Effector CD4-positive, alpha-beta T cell (primary cell): ENCODE data around the gene SLC6A2. TPM values are rescaled to one million over a fixed set of nuclear protein-coding genes. Genes with fewer than 3 reads are reported as not detected.
"Not testable (repeated sequence)": the region's sequence is repeated elsewhere in the genome, so short reads cannot be mapped to it uniquely, and the experiment has no call there.

ENCODE experiments used
- DNase-seq: peaks from one replicate; pipeline ENCODE4 v3.0.0-alpha.2; 2020
- total RNA-seq: gene quantifications from one replicate; lab custom pipeline; 2026; lab: John Stamatoyannopoulos, UW

SLC6A2 gene
- not detected for total RNA-seq

DNA sequence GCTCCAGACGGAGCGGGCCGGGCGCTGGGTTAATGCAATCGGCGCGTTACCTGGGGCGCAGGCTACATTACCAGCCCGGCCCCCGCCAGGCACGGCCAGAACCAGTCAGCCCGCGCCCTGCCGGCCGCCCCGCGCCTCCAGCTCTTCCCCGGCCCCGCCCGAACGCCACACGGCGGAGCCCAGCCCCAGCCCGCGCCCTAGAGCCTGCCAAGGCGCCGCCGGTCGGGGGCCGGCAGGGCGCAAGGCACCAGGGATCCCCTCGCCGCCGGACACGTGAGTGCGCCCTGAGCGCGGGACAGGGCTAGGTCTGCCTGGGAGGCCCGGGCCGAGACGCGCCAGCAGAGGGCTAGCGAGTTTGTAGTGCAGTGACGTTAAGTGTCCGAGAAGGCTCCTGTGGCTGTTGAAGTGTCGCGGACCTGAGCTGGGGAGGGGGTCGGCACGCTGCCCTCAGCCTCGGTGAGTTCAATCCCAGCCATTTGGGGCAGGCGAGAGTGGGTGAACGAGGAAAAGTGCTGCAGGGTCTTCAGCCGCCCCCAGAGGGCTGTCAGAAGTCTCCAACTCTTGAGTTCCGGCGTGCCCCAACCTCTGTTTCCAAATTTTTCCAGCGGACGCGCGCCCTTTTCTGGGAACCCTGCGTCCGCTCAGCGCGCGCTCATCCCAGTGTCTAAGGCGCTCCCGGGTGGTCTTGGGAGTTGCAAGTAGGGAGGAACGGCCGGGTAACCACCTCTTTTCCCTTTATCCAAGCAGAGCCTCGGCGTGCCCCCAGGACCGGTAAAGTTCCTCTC is at the start of gene SLC6A2:
Gene SLC6A2 (plus strand): TSS at position 92 of the 785 bp plus-strand sequence. CDS start 707 bp downstream, outside the sequence.
- DNase-seq: no peak

DNA sequence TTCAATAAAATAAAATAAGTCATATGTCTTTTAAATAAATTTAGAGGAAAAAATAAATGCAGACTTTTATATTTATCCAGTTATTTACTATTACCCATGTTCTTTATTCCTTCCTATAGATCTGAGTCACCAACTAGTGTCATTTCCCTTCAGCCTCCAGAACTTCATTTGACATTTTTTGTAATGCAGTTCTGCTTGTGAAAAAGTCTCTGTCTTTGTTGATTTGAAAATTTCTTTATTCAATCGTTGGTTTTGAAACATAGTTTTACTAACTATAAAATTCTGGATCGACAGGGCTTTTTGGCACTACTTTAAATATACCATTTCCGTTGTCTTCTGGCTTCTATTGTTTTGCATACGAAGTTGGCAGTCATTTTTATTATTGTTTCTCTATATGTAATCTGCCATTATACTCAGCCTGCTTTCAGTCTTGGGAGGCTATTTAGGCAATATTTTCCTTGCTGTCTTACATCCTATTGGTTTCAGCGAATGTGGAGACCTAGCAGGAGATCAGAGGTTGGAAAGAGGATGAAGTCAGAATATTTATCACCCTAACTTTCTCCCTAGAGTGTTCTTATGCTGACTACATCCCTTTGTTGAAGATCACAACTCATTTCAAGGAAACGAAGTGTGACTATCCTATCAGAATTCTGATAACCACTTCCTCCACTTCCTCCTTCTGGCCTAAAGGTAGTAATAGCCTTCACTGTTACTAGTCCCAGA is 42.0 kb upstream of the SLC6A2 start:
- no peak for DNase-seq

DNA sequence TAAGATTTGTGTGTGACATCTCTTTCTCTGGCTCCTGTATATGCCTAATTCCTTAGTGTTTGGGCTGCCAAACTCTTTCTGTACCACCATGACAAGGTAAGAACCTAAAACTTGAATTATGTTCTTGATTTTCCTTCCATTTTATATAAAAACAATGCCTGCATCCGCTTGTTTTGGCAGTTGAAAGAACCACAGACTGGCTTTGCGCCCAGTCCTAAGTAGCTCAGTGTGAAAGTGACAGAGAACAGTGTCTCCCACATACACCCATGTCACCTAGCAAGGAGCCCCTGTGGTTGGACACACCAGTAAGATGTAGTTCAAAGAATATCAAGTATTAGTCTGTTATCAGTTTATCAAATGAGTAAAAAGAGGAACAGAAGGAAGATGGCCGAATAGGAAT is 40.7 kb upstream of the SLC6A2 start:
- no peak for DNase-seq

DNA sequence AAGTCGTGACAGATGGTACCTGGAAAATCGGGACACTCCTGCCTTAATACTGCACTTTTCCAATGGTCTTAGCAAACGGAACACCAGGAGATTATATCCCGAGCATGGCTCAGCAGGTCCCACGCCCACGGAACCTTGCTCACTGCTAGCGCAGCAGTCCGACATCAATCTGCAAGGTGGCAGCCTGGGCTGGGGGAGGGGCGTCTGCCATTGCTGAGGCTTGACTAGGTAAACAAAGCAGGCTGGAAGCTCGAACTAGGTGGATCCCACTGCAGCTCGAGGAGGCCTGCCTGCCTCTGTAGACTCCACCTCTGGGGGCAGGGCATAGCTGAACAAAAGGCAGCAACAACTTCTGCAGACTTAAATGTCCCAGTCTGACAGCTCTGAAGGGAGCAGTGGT is 40.1 kb upstream of the SLC6A2 start:
- not testable (repeated sequence) for DNase-seq

DNA sequence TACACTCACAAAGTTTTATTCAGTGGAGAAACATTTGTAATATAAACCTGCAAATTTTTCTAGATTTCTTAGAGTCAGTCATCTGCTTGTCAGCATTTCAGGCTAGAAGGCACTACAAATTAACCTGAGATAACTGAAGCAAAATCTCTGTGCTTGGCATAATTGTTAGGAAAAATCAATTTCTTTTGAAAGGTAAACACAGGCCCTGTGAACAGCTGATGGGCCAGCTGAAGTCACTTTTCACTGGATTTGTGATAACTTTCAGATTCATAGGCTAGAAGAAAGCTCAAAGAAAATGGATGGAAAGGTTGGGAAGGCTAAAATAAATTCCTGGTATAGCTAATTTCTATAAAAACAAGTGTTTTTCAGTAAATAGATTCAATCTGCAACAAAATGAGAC is 34.0 kb upstream of the SLC6A2 start:
- DNase-seq: no peak

DNA sequence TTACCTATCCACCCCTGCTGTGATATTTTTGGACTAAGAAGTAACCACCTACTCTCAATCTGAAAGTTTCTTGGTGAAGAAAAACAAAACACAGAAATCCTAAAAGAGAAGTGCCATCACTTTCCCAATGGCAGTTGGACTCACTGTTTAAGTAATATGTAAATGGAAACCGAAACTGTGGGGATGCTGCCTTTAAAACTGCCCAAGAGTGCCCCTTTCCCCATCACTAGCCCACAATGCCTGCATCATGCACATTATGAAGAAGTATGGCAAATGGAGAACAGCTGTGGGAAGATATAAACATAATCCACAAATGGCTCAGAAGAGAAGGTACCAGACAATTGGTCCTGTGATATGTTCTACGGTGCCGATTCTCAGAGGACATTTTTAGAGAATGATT is 33.5 kb upstream of the SLC6A2 start:
- no peak for DNase-seq

DNA sequence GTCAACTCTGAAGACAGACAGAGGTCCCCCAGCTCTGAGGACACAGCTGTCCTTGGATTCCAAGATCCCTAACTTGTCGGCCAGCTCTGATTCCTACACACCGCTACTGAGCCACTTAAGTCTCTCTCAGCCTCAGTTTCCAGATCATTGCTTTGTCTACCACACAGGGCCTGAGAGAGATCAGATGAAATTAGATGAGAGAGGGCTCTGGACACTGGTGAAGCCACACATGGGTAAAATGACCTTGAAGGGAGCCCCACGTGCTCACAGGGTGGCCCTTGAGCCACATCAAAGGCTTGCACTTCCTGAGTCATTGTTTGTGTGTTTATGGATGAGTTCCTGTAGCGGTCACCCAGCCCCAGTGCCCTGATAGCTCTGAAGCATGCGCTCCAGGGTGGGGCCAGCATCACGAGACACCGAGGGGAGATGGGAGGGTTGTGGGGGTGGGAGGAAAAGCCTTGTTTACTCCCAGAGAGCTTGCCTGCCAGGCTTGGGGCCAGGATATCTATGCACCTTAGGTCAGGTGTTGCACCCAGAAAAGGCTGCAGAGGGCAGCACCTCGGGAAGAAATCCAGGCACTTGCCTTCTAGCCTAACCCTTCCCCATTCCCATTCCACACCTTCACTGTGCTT is 32.7 kb upstream of the SLC6A2 start:
- DNase-seq: no peak

DNA sequence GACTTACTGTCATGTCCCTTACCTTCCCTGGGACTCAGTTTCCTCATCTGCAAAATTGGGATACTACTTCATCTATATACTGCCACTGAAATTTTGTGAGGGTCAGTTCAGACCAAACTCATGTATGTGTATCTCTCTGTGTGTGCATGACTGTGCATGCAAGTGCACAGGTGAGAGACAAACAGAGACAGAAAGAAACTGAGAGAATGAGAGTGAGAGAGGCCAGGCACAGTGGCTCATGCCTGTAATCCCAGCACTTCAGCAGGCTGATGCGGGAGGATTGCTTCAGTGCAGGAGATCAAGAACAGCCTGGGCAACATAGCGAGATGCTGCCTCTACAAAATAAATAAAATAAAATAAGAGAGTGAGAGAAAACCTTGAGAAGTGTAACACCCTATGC is 32.1 kb upstream of the SLC6A2 start:
- DNase-seq: no peak

DNA sequence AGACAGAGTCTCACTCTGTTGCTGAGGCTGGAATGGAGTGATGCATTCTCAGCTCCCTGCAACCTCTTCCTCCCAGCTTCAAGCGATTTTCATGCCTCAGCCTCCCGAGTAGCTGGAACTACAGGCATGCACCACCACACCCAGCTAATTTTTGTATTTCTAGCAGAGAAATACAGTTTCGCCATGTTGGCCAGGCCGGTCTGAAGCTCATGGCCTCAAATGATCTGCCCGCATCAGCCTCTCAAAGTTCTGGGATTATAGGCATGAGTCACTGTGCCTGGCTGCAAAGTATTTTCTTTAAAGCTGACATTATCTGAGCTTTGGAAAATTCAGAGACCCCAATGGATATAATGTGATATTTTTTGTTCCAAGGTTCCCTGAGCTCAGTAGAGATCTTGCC is 31.1 kb upstream of the SLC6A2 start:
- no peak for DNase-seq

DNA sequence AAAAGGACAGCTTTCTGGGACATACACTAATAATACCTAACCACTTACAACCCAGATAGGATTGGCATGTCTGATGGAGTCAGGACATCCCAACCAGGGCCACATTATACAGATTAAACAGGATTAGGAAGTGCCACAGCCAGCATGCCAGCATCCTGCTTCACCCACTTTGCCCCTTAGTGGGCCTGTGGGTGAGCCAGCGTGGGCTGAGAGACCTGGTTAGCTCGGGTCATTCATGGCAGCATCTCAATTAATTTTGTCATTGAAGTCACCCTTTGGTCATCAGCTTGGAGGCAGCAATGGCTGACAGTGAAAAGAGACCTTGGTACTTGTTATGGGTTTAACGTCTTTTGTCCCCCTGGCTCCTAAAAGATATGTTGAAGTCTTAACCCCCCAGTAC is 29.9 kb upstream of the SLC6A2 start:
- DNase-seq: no peak

DNA sequence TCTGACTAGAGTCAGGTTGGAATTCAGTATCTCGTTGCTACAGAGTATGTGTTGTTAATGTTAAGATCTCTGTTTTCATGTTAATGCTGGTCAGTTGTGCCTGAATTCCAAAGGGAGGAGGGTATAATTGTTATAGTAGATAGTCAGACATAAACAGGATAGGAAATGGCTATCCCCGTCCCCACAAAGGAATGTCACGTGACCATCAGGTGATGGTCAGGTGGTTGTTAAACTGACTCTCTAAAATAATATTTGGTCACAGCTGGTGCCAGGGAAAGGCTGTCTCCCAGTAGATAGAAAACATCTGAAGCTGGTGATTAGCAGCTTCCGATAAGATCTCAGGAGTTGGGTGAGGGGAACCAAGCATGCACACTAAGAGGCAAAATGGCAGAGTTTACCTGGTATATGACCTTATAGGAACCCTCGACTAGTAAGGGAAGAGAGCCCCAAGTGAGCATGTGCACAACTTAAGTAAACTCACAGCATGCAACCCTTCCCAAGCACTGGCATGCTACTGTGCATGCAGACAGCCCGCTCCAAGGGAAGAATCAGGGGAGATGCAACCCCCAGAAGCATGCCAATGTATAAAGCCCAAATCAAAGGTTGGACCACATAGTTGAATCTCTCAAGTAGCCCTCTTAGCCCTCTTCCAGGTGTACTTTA is 27.4 kb upstream of the SLC6A2 start:
- no peak for DNase-seq

DNA sequence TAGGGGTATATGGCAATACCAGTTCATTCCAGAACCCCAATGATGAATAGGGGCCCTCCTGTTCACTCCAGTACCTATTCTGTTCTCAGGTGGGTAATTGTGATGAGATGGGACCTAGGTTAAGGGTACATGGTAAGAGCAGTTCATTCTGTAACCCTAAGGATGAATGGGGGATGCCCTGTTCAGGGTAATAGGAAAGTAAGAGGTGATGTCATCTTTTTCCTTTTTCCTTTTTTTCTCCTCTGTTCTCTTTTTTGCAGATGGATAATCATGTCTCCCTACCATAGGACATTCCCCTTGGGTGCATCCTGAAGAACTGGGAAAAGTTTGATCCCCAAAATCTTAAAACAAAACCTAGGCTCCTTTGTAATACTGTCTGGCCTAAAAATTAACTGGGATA is 25.0 kb upstream of the SLC6A2 start:
- no peak for DNase-seq

DNA sequence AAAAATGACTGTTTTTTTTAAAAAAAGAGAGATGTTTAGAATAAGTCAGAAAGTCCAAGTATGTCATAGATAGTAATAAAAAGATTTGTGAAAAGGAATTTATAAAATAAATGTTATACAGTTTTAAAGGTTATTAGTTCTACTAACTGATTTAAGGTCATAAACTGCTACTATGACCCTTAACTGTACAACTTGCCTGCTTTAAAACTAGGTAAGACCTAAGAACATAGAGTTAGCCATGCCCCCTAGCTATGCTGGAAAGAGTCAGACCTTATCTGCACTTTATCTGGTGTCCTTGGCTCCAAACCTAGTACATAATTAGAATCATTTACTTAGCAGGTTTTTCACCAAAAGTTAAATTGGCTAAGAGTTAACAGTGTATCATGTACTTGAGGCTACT is 23.5 kb upstream of the SLC6A2 start:
- DNase-seq: no peak

DNA sequence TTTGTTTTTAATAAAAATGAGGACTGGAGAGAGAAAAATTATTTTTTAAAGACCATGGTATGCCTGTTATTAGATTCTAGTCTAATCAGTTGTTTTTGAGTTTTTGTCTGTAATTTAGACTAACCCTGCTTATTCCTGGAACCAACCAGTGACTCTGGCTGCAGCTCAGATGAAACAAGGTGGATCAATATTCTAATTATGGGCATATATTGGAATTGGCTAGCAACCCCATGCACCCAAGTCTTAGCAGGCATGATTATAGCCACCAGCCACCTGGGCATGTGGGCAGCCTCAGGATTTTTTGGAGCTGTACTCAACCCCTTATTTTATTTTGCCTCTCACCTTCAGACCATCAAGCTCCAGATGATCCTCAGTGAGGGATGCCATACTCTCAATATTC is 21.6 kb upstream of the SLC6A2 start:
- DNase-seq: no peak

DNA sequence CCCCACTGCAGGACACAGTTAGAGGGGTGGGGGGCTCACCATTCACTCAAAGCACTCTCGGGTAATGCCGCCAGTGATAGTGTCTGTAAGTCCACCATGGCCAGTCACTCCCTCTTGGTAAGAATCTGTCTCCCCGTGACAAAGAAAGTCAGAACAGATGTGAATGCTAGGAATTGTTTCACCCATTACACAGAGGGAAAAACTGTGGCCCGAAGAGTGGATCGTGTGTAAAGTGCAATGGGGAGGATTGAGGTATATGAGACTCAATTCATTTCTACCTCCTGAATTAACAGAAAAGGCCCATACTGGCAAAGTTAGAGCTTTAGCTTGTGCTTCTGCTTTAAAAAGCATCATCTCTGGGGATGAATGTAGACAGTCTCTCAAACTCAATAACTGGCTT is 17.5 kb upstream of the SLC6A2 start:
- no peak for DNase-seq

DNA sequence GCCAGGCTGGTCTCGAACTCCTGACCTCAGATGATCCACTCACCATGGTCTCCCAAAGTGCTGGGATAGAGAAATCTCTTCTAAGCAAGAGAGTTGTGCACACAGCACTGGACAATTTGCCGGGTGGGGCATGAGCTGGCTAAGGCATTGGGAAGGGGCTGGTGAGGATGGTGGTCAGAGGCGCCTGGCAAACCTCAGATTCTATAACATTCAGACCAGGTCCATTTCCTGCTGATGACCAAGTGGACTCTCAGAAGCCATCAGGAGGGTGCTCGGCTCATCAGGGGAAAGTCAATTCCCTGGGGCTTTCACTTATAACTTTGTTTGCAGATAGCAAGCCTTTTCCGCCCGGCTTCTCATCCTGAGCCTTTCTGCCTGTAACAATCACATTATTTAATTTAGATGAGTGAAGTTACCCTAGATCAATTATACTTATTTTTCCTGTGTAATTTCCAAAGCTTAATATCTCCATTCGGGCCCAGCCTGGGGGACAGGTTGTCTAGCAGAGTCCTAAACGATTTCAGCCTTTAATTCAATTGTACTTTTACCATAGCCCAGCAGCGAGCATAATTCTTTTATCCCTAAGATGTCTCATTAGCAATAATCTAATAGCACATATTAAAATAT is 15.0 kb upstream of the SLC6A2 start:
- DNase-seq: no peak

DNA sequence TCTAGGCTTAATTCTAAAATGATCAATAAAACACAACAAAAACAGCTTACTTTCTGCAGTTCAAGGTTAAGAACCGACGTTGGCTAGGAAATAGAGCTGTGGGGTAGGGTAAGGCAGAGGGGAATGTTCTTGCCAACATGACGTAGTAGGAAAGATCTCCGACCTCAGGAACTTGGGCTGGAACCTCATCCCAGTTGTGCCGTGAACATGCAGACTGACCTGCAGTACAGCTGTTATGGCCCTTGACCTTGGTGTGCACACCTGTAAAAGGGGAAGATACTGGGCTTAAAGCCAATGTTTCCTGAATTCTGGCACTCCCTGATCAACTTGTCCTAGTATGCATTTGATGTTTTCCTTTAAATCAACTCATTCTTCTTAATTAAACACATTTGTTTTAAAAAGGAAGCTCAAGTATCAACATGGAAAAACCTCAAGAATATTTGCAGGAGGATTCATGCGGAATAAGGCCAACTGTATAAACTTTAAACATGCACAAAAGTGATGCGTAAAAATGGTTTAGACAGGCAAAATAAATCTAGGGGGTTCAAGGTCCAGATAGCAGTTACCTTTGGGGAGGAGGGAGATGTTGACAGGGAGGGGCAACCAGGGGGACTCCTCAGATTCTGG is 14.2 kb upstream of the SLC6A2 start:
- DNase-seq: no peak

DNA sequence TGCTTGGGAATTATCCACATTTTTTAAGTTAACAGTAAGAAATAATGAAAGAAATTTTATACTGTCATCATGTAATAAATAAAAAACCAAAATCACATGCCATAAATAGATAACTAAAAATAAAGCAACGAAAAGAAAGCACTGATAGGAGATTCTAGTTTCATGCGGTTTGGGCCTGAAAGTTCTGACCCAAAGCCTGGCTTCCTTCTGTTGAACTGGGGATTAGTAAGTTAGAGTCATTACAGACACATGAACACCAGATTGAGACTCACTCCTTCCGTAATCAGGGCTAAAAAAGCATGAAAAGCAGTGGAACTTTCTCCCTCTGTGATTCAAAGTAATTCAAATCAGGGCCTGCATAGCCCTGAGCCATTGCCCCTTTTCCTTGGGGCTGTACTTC is 13.2 kb upstream of the SLC6A2 start:
- DNase-seq: no peak

DNA sequence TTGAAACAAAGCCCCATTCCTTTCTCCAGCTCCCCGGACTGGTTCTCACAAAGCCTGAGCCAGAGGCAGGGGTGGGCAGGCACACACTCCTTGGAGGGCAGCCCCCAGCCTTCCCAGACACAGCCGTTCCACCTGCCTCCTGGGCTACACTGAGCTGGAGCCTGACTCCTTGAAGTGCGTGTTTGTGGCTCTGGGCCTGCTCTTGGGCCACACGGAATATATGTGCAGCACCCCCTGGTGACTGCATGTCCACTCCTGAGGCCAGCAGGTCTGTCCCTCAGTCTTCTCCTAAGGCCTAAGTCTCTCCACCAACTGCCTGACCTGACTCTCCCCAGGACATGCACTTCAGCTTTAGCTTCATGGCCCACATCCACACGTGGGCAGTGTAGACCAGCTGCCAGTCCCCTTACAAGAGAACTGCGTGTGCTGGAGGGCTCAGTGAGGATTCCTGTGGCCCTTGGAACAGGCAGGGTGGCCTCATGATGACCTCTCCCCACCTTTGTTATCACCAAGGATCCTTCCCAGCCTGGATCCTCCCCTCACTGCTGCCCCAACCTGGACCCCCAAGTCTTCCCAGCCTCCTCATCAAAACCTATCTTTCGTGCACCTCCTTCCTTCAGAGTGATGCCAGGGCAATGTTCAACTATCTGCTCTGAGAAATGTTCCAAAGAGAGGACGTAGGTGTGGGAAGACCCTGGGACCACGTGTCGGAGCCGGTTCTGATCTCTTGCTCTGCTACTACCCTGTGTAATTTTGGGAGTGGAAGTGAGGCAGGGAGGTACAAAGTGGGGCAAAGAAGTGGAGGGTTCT is 12.4 kb upstream of the SLC6A2 start:
- DNase-seq: no peak

DNA sequence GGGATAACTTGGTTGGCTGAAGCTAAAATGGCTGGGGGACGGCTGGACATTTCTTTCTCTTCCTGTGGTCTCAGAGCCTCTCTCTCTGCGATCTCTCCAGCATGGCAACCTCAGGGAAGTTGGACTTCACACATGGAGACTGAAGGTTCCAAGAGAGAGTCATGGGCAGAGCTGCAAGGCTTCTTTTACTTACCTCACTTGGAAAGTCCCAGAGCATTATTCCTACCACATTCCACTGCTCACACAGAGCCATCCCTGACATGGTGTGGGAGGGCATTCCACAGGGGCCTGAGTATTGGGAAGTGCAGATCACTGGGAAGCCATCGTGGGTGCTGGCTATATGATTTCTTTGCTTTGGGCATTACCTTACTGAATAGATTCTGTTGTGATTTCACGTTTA is 9.8 kb upstream of the SLC6A2 start:
- no peak for DNase-seq

DNA sequence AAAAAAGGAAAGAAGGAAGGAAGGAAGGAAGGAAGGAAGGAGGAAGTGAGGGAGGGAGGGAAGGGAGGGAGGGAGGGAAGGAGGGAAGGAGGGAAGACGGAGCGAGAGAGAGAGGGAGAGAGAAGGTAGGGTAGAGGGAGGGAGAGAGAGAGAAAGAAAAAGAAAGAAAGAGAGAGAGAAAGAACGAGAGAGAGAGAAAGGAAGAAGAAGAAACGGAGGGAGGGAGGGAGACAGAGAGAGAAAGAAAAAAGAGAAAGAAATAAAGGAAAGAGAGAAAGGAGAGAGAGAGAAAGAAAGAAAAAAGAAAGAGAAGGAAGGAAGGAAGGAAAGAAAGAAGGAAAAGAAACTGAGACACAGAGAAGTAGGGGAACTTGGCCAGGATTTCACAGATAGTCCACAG is 8.4 kb upstream of the SLC6A2 start:
- no peak for DNase-seq

DNA sequence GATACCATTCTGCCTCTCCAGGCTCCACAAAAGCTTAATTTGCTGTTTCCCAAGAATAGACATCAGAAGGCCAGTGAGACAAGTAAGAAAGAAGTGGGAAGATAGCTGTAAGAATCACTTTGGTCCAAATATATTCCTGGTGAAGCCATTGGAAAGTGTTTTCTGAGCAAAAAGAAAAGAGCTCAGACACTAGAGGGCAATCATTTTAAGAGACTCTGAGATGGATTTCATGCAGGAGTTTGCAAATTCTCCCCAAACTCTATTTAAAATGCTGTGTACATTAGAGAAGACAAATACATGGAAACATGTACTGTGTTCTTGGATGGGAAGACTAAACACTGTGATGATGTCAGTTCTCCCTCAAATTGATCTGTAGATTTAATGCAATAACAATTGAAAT is 8.0 kb upstream of the SLC6A2 start:
- no peak for DNase-seq
